ENCODE results near the gene FNBP1L.

The FNBP1L gene

GRCh38 chr1:93495911-93496310 is 48.0 kb downstream of the FNBP1L start:
- DNase-seq: no peak

GRCh38 chr1:93496520-93496919 is 48.6 kb downstream of the FNBP1L start:
- DNase-seq: no peak

GRCh38 chr1:93499075-93499474 is 51.2 kb downstream of the FNBP1L start:
- no peak for DNase-seq

- DNase-seq: no peak
Measured at GRCh38 chr1:93499533-93499932, 51.6 kb downstream of the FNBP1L start.

GRCh38 chr1:93500275-93500674 is 52.4 kb downstream of the FNBP1L start:
- DNase-seq: no peak

- DNase-seq: no peak
Measured at GRCh38 chr1:93501399-93501798, 53.5 kb downstream of the FNBP1L start.

GRCh38 chr1:93501829-93502369 is 54.0 kb downstream of the FNBP1L start:
- no peak for DNase-seq

- no peak for DNase-seq
Measured at GRCh38 chr1:93502571-93502970, 54.7 kb downstream of the FNBP1L start.

- DNase-seq: no peak
Measured at GRCh38 chr1:93503163-93503562, 55.2 kb downstream of the FNBP1L start.

- DNase-seq: no peak
Measured at GRCh38 chr1:93503816-93504215, 55.9 kb downstream of the FNBP1L start.

- DNase-seq: no peak
Measured at GRCh38 chr1:93504247-93505033, 56.5 kb downstream of the FNBP1L start.

- DNase-seq: no peak
Measured at GRCh38 chr1:93506126-93506525, 58.2 kb downstream of the FNBP1L start.

- DNase-seq: no peak
Measured at GRCh38 chr1:93516164-93516563, 68.2 kb downstream of the FNBP1L start.

- DNase-seq: no peak
Measured at GRCh38 chr1:93518516-93518915, 70.6 kb downstream of the FNBP1L start.

- DNase-seq: no peak
Measured at GRCh38 chr1:93519199-93519829, 71.4 kb downstream of the FNBP1L start.

GRCh38 chr1:93521618-93522017 is 73.7 kb downstream of the FNBP1L start:
- no peak for DNase-seq

GRCh38 chr1:93522721-93523120 is 74.8 kb downstream of the FNBP1L start:
- no peak for DNase-seq

- no peak for DNase-seq
Measured at GRCh38 chr1:93525431-93525830, 77.5 kb downstream of the FNBP1L start.

GRCh38 chr1:93526431-93526830 is 78.5 kb downstream of the FNBP1L start:
- no peak for DNase-seq

GRCh38 chr1:93528412-93528811 is 80.5 kb downstream of the FNBP1L start:
- no peak for DNase-seq

- DNase-seq: no peak
Measured at GRCh38 chr1:93531193-93531592, 83.3 kb downstream of the FNBP1L start.

GRCh38 chr1:93532780-93533378 is 85.0 kb downstream of the FNBP1L start:
- DNase-seq: no peak

- no peak for DNase-seq
Measured at GRCh38 chr1:93533677-93534076, 85.8 kb downstream of the FNBP1L start.

- DNase-seq: no peak
Measured at GRCh38 chr1:93537396-93537795, 89.5 kb downstream of the FNBP1L start.

Measured in cortex of kidney (tissue), 1 donor.